ENCODE measurements around the gene BCAS3.

Gene BCAS3

GRCh38 chr17:61398721-61399130 is 721.1 kb downstream of the BCAS3 start:
- no peaks in the 10 kb centered on the region for H3K36me3 ChIP-seq (ENCODE audit: low read depth)
- no peaks in the 10 kb centered on the region for H3K9me3 ChIP-seq (ENCODE audit: severe bottlenecking)
- peaks cover 69% of the 10 kb centered on the region for H3K27me3 ChIP-seq (ENCODE audit: insufficient read depth, poor library complexity, severe bottlenecking)
- H3K4me1 ChIP-seq (ENCODE audit: insufficient read depth, poor library complexity, severe bottlenecking): no peaks in the 10 kb centered on the region
- ATAC-seq (ENCODE audit: low read depth) (peak; percentile 22), DNase-seq (ENCODE audit: low spot score) (no peak)
- H3K4me3 ChIP-seq (ENCODE audit: severe bottlenecking): peak overlapping the region; percentile 43
- no peak overlapping the region for H3K27ac ChIP-seq (ENCODE audit: poor library complexity, severe bottlenecking)
- TF ChIP-seq CTCF (IDR thresholded peaks at IDR 0.05; ENCODE audit: poor library complexity, severe bottlenecking): no peak

DNA sequence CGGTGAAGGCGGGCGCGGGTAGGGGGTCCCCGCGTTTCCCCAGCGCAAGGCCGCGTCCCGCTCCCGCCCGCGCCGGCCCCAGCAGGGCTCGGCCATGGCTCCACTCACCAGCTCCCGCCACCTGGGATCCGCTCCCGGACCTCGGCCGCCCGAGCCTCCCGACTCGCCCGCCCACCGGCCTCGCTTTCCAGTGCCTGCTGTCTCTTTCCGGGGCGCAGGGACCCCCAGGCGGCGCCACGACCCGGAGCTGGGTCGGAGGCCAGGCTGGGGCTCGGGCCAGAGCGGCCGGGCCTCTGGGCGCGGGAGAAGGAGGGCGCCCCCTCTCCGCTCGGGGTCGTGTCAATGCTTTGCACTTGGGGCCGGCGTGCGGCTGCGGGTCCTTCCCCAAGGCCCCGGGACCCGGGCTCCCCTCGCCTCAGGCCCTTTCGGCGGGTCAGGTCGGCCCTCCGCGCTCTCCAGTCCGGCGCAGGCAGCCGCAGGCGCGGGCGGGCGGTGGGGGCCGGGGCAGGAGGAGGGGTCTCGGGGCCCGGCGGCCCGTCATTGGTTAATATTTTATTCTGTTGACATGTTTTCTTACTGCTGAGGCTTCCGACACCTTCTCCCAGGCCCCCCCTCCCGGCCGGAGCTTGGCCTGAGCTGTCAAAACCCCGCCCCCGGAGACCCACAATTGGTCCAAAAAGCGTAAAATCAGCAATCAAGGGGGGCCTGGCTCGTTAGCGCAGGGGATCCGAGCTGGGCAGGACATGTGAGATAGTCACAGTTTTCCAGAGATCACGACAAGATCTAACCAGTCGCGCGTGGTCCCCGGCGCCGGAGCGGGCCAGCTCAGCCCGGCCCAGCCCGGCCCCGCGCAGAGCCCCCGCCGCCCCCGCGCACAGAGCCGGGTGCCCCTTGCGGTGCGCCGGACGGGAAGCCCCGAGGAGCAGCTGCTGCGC is 721.7 kb downstream of the BCAS3 start, which contains the start of gene TBX2:
TSS of gene TBX2 (plus strand) at position 713 of the 935 bp plus-strand sequence. CDS start 334 bp downstream, outside the sequence.
- Histone ChIP-seq H3K4me3 (ENCODE audit: severe bottlenecking) (peak within 1 kb of the TSS; percentile 43), H3K9me3 (ENCODE audit: severe bottlenecking) (no peaks in the 10 kb centered on the region), H3K27ac (ENCODE audit: poor library complexity, severe bottlenecking) (no peak within 1 kb of the TSS), H3K36me3 (ENCODE audit: low read depth) (no peaks in the 10 kb centered on the region), H3K27me3 (ENCODE audit: insufficient read depth, poor library complexity, severe bottlenecking) (peaks cover 76% of the 10 kb centered on the region), H3K4me1 (ENCODE audit: insufficient read depth, poor library complexity, severe bottlenecking) (peaks cover 3% of the 10 kb centered on the region)
- no peak for DNase-seq (ENCODE audit: low spot score)
- no peak for TF ChIP-seq CTCF (IDR thresholded peaks at IDR 0.05; ENCODE audit: poor library complexity, severe bottlenecking)
- peak; percentile 26 for ATAC-seq (ENCODE audit: low read depth)

- H3K27ac ChIP-seq (ENCODE audit: poor library complexity, severe bottlenecking): no peak overlapping the region
- no peak for DNase-seq (ENCODE audit: low spot score)
- peak; percentile 24; the same call in 2 of the 3 replicates for ATAC-seq (ENCODE audit: low read depth)
- H3K27me3 ChIP-seq (ENCODE audit: insufficient read depth, poor library complexity, severe bottlenecking): peaks cover 79% of the 10 kb centered on the region
- peak overlapping the region; percentile 43 for H3K4me3 ChIP-seq (ENCODE audit: severe bottlenecking)
- no peaks in the 10 kb centered on the region for H3K9me3 ChIP-seq (ENCODE audit: severe bottlenecking)
- H3K36me3 ChIP-seq (ENCODE audit: low read depth): no peaks in the 10 kb centered on the region
- H3K4me1 ChIP-seq (ENCODE audit: insufficient read depth, poor library complexity, severe bottlenecking): peaks cover 3% of the 10 kb centered on the region
- TF ChIP-seq CTCF (IDR thresholded peaks at IDR 0.05; ENCODE audit: poor library complexity, severe bottlenecking): no peak
Observed at GRCh38 chr17:61400066-61400716, 722.5 kb downstream of the BCAS3 start.

- TF ChIP-seq CTCF (IDR thresholded peaks at IDR 0.05; ENCODE audit: poor library complexity, severe bottlenecking): no peak
- DNase-seq (ENCODE audit: low spot score) (no peak), ATAC-seq (ENCODE audit: low read depth) (no peak)
- Histone ChIP-seq H3K4me1 (ENCODE audit: insufficient read depth, poor library complexity, severe bottlenecking) (peaks cover 3% of the 10 kb centered on the region), H3K4me3 (ENCODE audit: severe bottlenecking) (no peak overlapping the region), H3K9me3 (ENCODE audit: severe bottlenecking) (no peaks in the 10 kb centered on the region), H3K27me3 (ENCODE audit: insufficient read depth, poor library complexity, severe bottlenecking) (peaks cover 73% of the 10 kb centered on the region), H3K27ac (ENCODE audit: poor library complexity, severe bottlenecking) (no peak overlapping the region), H3K36me3 (ENCODE audit: low read depth) (no peaks in the 10 kb centered on the region)
Observed at GRCh38 chr17:61400717-61401388, 723.2 kb downstream of the BCAS3 start.

All from RWPE2 (cell line).